ENCODE results near the gene CCDC7.
"Not testable (repeated sequence)": the region's sequence is repeated elsewhere in the genome, so short reads cannot be mapped to it uniquely, and the experiment has no call there.

CCDC7 gene

DNA sequence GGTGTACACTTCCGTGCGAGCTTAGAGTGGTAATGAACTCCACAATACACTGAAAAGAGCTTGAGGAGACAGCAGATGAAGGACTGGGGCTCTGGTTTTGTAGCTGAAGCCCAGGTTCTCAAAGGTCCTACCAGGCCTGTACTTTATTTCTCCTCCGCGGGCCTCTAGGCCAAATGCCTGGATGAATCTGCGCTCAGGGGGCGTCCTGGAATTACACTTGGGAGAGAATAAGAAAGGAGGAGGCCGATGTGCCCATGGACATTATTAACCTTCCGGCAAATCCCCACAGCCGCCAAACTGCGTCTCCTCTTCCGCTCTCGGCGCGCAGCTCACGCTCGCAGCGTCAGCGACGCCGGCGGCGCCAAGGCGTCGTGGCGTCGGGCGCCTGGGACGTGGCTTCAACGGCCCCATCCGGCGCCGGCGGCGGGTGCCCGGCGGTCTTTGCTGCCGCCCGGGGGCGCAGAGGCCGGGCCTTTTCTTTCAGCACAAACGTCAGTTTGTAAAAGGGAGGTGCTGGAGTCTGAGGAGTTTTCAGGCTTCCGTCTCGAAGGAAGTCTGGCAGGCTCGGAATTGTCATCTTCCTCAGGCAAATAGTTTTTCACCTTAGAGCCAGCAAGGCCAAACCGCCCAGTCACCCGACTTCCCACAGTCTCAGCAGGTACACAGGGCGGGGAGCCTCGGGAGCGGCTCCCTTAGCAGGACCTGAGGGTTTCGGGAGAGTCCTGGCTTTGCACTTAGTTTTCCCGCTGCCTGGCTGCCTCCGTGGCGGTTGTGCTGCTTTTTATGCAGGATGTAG lies at the start of gene CCDC7:
Gene CCDC7, plus strand, starts transcription at position 401 of the 796 bp plus-strand sequence. CDS start 5,503 bp downstream, outside the sequence.
- DNase-seq, result peak; percentile 24

- DNase-seq, result not testable (repeated sequence)
Observed at GRCh38 chr10:32397163-32397562, 48.8 kb upstream of the CCDC7 start.

DNA sequence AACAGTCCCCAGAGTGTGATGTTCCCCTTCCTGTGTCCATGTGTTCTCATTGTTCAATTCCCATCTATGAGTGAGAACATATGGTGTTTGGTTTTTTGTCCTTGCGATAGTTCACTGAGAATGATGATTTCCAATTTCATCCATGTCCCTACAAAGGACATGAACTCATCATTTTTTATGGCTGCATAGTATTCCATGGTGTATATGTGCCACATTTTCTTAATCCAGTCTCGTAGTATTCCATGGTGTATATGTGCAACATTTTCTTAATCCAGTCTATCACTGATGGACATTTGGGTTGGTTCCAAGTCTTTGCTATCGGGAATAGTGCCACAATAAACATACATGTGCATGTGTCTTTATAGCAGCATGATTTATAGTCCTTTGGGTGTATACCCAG lies 46.2 kb upstream of the CCDC7 start:
- not testable (repeated sequence) for DNase-seq

GRCh38 chr10:32400961-32401360 lies 45.0 kb upstream of the CCDC7 start:
- no peak for DNase-seq

- DNase-seq, result no peak
Observed at GRCh38 chr10:32402499-32402898, 43.4 kb upstream of the CCDC7 start.

DNA sequence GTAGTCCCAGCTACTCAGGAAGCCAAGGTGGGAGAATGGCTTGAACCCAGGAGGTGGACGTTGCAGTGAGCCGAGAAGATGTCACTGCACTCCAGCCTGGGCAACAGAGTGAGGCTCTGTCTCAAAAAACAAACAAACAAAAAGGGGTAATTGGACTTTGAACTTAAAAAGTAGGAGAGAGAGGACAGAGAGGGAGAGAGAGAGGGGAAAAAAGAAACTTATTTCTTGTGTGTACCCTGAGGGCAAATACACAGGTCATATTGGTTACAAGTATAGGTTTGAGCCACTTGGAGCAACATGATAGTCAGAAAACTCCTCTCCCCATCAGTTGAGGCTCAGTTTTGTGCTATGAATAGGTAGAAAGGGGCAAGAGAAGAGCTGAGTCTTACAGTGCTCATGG lies 42.8 kb upstream of the CCDC7 start:
- no peak for DNase-seq

DNA sequence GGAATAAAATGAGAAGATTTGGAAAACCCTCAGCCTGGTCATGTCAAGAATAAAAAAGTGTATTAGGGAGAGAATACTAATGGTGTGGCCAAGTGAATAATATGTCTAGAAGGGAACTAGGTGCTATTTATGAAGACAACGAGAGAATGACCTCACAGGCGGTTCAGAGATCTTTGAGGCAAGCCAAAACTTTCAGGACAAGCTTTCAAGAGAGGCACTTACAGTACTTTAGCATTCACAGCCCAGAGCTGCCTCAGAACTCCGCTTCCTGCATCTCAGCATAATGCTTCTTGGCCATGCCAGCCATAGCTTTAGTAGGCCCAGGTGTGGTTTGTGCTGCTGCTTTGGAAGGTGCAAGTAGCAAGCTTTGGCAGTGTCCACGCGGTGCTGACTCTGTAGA lies 37.2 kb upstream of the CCDC7 start:
- DNase-seq, result no peak

DNA sequence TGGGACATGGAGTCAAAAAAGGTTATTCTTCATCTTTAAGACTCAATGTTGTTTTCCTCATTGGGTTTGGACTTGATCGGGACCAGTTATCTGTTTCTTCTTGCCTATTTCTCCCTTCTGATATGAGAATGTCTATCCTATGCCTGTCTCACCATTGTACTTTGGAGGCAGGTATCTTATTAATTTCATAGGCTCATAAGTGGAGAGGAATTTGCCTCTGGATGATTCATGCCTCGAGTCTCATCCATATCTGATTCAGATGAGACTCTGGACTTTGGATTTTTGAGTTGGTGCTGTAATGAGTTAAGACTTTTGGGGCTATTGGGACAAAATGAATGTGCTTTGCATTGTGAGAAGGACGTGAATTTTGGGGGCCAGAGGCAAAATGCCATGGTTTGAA lies 36.2 kb upstream of the CCDC7 start:
- no peak for DNase-seq

GRCh38 chr10:32410569-32410968 lies 35.4 kb upstream of the CCDC7 start:
- no peak for DNase-seq

DNA sequence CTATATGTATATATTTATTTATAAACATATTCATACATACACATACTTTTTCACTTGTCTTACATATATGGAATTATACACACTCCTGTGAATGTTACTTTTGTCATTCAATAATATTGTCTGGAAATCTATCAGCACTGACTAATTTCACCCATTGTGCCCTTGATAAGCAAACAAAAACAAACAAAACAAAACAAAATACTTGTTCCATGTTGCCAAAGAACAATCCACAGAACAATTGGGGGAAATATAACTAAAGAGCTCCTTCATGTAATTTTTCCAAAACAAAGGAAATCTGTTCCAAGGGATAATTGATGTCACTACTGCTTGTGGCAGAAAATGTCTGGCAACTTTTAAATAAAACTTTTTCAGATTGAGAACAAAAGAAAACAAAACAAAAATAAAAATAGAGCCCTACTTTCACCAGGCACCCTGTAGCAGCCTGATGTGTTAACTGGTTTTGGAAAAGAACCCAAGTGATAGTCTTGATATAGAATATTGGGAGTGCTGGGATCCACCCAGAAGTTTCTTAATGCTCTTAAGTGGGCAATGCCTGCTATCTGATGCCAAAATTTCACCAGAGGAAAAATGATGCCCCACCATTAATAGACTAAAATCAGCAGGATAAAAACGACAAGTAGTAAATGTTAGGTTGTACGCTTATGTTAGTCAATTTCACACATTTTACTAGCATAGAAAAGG lies 34.0 kb upstream of the CCDC7 start:
- DNase-seq, result no peak

DNA sequence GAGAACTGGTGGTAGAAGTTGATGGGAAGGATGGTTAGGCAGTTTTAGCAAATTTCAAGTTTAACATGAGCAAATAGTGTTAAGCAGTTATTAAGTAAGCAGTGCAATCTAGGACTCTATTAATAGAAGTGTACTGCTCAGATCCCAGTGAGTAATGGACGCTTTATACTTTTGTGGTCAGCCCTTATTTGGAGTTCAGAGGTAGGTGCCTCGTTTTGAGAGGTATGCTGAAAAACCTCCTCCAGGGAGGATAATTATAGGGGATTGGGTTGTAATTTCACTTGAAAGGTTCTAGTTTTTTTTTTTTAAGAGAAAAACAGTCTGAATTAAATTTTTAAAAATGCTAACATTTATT lies 33.5 kb upstream of the CCDC7 start:
- DNase-seq, result no peak

DNA sequence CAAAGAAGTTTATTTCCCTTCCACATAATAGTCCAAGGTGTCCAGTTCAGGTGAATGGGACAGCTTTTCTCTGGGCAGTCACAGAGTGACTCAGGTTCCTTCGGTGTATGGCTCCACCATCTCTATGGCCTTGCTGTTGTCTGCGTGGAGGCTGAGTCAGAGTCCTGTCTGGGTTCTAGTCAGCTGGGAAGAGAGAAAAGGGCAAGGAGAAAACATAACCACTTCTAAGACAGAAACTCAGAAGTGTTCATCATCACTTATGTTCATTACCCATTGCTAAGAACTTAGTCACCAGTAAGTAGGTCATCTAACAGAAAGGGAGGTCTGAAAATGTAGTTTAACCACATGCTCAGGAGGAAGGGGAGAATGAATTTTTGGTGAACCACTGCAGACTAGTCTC lies 32.4 kb upstream of the CCDC7 start:
- DNase-seq, result no peak

GRCh38 chr10:32415361-32415760 lies 30.6 kb upstream of the CCDC7 start:
- no peak for DNase-seq

- DNase-seq, result no peak
Observed at GRCh38 chr10:32417911-32418547, 27.9 kb upstream of the CCDC7 start.

GRCh38 chr10:32418572-32418971 lies 27.4 kb upstream of the CCDC7 start:
- no peak for DNase-seq

- DNase-seq, result no peak
Observed at GRCh38 chr10:32419615-32420014, 26.3 kb upstream of the CCDC7 start.

DNA sequence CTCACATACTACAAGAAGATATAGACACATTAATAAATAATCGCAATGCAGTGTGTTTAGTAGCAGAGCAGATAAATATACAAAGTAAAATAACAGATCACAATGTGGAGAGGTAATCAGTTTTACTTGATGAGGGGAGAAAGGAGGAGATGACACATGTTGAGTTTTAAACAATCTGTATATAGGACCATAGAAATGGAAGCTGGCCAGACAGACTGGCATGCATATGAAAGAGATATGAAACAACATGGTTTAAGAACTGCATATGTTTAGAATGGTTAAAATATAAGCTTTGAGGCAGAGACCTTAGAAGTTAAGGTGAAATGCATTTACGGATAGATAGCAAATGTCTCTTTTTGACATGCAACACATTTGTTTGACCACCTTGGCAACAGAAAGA lies 19.8 kb upstream of the CCDC7 start:
- no peak for DNase-seq

- DNase-seq, result no peak
Observed at GRCh38 chr10:32433542-32433941, 12.4 kb upstream of the CCDC7 start.

DNA sequence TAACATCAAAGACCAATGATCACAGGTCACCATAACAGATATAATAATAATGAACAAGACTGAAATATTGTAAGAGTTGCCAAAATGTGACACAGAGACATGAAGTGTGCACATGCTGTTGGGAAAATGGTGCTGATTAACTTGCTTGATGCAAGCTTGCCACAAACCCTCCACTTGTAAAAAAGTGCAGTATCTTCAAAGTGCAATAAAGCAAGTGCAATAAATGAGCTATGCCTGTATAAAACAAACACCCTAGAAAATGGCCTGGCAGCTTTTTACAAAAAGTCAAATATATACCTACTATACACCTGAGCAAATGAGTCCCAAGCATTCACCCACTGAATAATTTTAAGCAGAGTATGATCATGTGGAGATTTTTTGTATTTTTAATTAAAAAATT lies 9.7 kb upstream of the CCDC7 start:
- DNase-seq, result no peak

- no peak for DNase-seq
Observed at GRCh38 chr10:32437334-32437733, 8.6 kb upstream of the CCDC7 start.

- DNase-seq, result no peak
Observed at GRCh38 chr10:32445036-32445435, 904 bp upstream of the CCDC7 start.

DNA sequence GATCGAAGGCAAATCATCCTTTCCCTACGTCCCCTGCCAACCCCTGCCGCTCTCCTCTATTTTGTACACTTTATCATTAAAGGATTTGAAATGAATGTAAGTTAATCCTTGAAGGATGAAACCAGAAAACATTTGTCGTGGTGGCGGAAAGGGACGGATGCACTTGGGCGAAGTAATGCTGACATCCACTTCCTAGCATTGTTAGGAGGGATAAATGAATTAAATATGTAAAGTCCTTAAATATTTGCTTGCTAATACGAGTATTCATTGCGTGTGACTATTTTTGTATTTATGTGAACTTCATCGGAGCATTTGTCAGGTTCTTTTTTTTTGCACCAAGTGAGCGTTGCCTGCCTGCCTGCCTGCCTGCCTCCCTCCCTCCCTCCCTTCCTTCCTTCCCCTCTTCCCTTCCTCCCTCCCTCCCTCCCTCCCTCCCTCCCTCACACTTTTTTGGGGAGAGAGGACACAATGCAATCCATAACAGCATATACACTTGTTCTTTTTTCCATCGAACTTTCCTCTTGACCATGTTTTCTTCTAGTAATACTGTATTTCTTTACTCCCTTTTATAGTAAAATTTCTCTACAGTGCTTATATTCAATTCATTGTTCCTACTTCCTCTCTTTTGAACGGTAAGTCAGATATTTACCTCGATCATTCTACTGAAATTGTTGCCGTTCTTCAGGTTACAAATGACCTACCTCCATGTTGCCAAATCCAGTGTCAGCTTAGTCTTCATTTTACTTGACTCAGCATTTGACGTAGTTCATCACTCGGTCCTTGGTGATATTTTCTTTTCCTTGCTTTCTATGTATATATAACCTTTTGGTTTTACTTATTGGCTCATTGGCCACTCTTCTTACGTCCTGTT lies 831 bp downstream of the CCDC7 start:
- DNase-seq, result no peak

DNA sequence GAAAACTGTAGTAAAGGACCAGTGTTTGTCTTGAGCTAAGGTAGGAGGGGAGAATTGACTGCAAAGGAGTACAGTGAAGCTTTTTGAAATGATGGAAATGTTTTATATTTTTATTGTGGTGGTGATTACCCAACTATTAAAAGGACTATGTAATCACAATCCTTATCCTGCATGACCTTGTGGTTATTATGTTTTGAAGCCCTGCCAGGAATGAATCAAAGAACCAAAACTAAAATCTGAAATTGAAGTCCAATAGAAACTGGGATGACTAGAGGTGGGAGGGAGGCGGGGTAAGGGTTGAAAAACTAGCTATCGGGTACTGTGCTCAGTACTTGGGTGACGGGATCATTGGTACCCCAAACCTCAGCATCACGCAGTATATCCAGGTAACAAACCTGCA lies 8.2 kb downstream of the CCDC7 start:
- DNase-seq, result no peak
